NB4 (cell line): ENCODE results near the gene CSF2.

Experiments used
- DNase-seq: peaks from one replicate; pipeline ENCODE4 v3.0.0; 2010; ENCODE audit warnings: low read depth
- H3K4me3 ChIP-seq: one replicate; pipeline ENCODE4 v1.5.1; 2011; ENCODE audit warnings: mild to moderate bottlenecking, low read depth, low read length, moderate library complexity
- MAX ChIP-seq: IDR thresholded peaks from 2 replicates; pipeline ENCODE4 v1.6.1; 2011; ENCODE audit warnings: low read depth, low read length
- MYC ChIP-seq: IDR thresholded peaks from 2 replicates; pipeline ENCODE4 v1.6.1; 2011; ENCODE audit warnings: low read depth, low read length
- POLR2A ChIP-seq: IDR thresholded peaks from 2 replicates; pipeline ENCODE4 v1.6.1; 2011; ENCODE audit warnings: mild to moderate bottlenecking; ENCODE audit not compliant: insufficient read length; ENCODE audit errors: extremely low read depth
- TF ChIP-seq, protein P1 (sequence below): IDR thresholded peaks from one replicate; pipeline ENCODE4 v1.5.1; 2012; ENCODE audit warnings: low read depth, low read length

Gene CSF2

DNA sequence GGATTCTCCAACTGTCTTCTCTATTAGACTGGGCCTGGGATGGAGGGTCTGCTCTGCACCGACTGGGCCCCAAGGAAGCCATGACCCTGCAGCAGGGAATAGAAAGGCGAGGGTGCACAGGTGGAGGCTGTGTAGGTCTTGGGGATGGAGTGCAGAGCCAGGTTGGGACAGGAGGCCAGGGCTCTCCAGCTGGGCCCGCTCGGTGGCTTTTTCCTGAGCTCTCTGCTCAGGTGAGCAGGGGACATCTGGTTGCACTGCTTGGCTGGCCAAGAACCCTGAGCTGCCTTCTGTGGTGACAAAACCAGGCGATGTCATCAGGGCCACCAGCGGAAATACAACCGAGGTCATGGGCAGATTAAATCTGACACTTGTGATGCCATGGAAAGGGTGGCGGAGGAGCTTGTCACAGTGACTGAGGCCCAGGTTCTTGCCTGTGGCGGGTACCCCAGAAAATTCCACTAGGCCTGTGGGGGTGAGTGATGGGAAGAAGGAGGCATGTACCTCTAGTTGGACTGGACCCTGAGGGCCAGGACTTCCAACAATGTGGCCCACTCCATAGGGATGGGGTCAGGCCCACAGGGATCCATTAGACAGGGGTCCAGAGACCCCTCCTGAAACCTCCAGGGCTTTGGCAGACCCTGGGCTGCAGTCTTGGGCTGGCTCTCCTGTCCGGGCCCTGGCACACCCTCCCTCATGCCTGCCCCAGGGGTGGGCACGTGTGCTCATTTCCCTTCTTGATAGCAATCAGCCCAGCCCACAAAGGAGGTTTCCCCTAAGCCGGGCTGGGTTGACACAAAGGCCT, 17.6 kb upstream of the CSF2 start:
- DNase-seq, result peak; percentile 46
- no peak overlapping the region for H3K4me3 ChIP-seq
- TF ChIP-seq POLR2A, result no peak
- TF ChIP-seq MYC, result peak; percentile 74
- TF ChIP-seq MAX, result peak; percentile 82

GRCh38 chr5:132056610-132057497, 16.7 kb upstream of the CSF2 start:
- no peak for TF ChIP-seq MAX
- TF ChIP-seq MYC, result no peak
- TF ChIP-seq, protein P1, sequence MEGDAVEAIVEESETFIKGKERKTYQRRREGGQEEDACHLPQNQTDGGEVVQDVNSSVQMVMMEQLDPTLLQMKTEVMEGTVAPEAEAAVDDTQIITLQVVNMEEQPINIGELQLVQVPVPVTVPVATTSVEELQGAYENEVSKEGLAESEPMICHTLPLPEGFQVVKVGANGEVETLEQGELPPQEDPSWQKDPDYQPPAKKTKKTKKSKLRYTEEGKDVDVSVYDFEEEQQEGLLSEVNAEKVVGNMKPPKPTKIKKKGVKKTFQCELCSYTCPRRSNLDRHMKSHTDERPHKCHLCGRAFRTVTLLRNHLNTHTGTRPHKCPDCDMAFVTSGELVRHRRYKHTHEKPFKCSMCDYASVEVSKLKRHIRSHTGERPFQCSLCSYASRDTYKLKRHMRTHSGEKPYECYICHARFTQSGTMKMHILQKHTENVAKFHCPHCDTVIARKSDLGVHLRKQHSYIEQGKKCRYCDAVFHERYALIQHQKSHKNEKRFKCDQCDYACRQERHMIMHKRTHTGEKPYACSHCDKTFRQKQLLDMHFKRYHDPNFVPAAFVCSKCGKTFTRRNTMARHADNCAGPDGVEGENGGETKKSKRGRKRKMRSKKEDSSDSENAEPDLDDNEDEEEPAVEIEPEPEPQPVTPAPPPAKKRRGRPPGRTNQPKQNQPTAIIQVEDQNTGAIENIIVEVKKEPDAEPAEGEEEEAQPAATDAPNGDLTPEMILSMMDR, result no peak
- no peak for TF ChIP-seq POLR2A
- DNase-seq, result no peak
- no peak overlapping the region for H3K4me3 ChIP-seq

DNA sequence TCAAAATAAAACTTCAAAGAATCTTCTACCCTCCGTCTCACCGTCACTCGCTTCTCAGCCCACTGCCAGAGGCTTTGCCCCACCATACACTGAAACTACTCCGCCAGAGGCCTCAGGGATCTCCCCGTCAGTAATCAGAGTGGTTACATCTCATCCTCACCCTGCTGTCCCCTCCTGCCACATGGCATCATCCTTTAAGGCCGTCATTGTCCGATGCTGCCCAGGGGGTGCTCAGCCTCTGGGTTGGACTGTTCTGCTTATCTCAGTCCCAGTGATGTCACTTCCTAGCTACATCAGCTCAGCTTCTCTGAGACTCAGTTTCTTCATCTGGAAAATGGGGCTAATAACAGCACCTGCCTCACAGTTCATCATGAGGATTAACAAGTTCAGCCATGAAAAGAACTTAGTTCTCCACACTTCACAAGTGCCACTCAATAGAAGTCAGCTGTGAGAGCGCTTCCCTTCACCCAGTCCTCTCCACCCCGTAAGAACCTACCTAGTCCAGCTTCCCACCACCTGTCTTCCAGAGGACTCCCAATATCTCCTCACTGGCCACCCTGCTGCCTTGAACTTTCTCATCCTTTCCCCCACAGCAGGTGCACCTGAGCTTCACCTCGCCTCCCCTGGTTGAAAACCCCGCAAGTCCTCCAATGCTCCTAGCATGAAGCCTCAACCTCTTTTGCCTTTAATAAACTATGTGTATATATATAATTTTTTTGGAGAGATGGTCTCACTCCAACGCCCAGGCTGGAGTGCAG, 15.9 kb upstream of the CSF2 start:
- no peak for DNase-seq
- H3K4me3 ChIP-seq, result no peak overlapping the region
- TF ChIP-seq, protein P1, result no peak
- no peak for TF ChIP-seq MAX
- TF ChIP-seq POLR2A, result no peak
- no peak for TF ChIP-seq MYC

- no peak for DNase-seq
- no peak for TF ChIP-seq POLR2A
- TF ChIP-seq MAX, result no peak
- TF ChIP-seq, protein P1, result no peak
- TF ChIP-seq MYC, result no peak
- H3K4me3 ChIP-seq, result no peak overlapping the region
These were observed 14.9 kb upstream of the CSF2 start for GRCh38 chr5:132058646-132059042.

DNA sequence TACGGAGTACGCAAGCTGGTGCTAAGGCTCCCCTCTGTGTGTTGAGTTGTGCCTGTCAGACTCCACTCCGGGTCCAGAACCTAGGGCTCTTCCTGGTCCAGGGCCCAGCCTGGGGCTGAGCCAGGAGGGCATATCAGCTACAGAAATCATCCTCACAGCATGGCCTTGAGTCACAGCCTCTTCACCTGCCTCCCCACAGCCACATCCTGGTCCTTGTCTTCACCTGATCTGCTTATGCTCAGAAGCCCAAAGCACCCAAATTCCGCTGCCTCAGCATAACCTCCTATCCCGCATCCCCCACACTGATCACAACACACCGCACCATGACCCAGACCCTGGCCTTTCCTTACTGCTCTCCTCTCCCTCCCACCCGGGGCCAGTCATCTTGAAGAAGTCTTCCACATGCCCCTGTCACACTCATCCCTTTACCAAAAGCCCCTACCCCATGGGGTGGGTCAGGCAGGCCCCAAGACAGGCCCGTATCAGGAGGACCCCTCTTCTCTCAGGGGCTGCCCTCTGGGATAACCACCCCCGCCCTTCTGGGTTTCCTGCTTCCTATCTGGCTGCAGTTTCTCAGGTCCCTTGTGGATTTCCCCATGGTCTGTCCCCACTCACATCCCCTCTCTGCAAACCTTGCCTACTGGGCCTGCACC, 14.4 kb upstream of the CSF2 start:
- TF ChIP-seq MAX, result no peak
- no peak for TF ChIP-seq MYC
- TF ChIP-seq, protein P1, result no peak
- TF ChIP-seq POLR2A, result no peak
- H3K4me3 ChIP-seq, result no peak overlapping the region
- DNase-seq, result no peak
